Gastrocnemius medialis (tissue), 4 donors: ENCODE data around the gene L3HYPDH. TPM values are rescaled to one million over a fixed set of nuclear protein-coding genes. Genes with fewer than 3 reads are reported as not detected.

ENCODE experiments used
- ATAC-seq, 2 donors: fragments of 150-250 bp; one replicate each; pipeline ENCODE4 v1.9.1; 2016
- DNase-seq, 2 donors: peaks; one replicate each; pipeline ENCODE4 v3.0.0-alpha.2; 2019
- H3K27ac ChIP-seq, 4 donors: fragments of 200-600 bp; sonication (generic); 1 replicate in 1 of 4; 2 replicates in 3 of 4; pipeline ENCODE4 v1.5.1; 2016 to 2018; ENCODE audit warnings: mild to moderate bottlenecking in 2 of 4, moderate library complexity in 1 of 4
- H3K27me3 ChIP-seq, 3 donors: fragments of 200-600 bp; sonication (generic) in 2 of 3; 1 replicate in 1 of 3; 2 replicates in 2 of 3; pipeline versions ENCODE4 v1.5.1 to v1.6.0; 2016 to 2019; ENCODE audit warnings: mild to moderate bottlenecking in 1 of 3, moderate library complexity in 1 of 3
- H3K36me3 ChIP-seq, 2 donors: fragments of 200-600 bp; sonication (generic) in 1 of 2; one replicate each; pipeline ENCODE4 v1.5.1; 2017 to 2018
- H3K4me1 ChIP-seq, 2 donors: fragments of 200-600 bp; sonication (generic) in 1 of 2; one replicate each; pipeline ENCODE4 v1.5.1; 2016 to 2017; ENCODE audit warnings: mild to moderate bottlenecking in 2 of 2
- H3K4me3 ChIP-seq, 4 donors: fragments of 200-600 bp; sonication (generic) in 3 of 4; 1 replicate in 1 of 4; 2 replicates in 3 of 4; pipeline ENCODE4 v1.5.1; 2016 to 2019; ENCODE audit warnings: mild to moderate bottlenecking in 2 of 4
- H3K9me3 ChIP-seq, 3 donors: fragments of 200-600 bp; sonication (generic) in 2 of 3; 1 replicate in 1 of 3; 2 replicates in 2 of 3; pipeline ENCODE4 v1.5.1; 2016 to 2019
- CTCF ChIP-seq, 5 experiments: fragments of 450-650 bp in 3 of 5; fragments of 200-600 bp in 2 of 5; sonication (generic) in 2 of 5; IDR thresholded peaks in 4 of 5; conservative IDR thresholded peaks in 1 of 5; 1 replicate in 4 of 5; 2 replicates in 1 of 5; pipeline ENCODE4 v1.5.1; 2016 to 2019; ENCODE audit warnings: antibody characterized with exemption in 5 of 5, mild to moderate bottlenecking in 3 of 5, moderate library complexity in 3 of 5
- POLR2A ChIP-seq, 2 donors: fragments of 450-650 bp; IDR thresholded peaks; one replicate each; pipeline ENCODE4 v1.6.1; 2017; ENCODE audit warnings: antibody characterized with exemption in 2 of 2, mild to moderate bottlenecking in 2 of 2, moderate library complexity in 2 of 2
- in situ Hi-C, 4 donors: fragments of 200-750 bp; cut with MboI; loops; one replicate each; pipeline versions ENCODE4 v1.15.0 to v1.8.0; 2017; ENCODE audit warnings: low sequenced_read_pairs in 4 of 4
- intact Hi-C: fragments of 100-400 bp; cut with DNase I; formaldehyde crosslinking; loops from one replicate; pipeline ENCODE4 v1.15.1; 2023; ENCODE audit warnings: low total_unique reads
- total RNA-seq, 4 donors: library from RNA; depleted of rRNA; stranded (reverse); fragments of >200 nt; gene quantifications; one replicate each; pipeline versions ENCODE4 v1.1.0 to v1.2.3, GENCODE V29; 2016

L3HYPDH gene
- total RNA-seq, 4 donors from 2014 or later: 13.0 to 34.6 (median 22.5) TPM

DNA sequence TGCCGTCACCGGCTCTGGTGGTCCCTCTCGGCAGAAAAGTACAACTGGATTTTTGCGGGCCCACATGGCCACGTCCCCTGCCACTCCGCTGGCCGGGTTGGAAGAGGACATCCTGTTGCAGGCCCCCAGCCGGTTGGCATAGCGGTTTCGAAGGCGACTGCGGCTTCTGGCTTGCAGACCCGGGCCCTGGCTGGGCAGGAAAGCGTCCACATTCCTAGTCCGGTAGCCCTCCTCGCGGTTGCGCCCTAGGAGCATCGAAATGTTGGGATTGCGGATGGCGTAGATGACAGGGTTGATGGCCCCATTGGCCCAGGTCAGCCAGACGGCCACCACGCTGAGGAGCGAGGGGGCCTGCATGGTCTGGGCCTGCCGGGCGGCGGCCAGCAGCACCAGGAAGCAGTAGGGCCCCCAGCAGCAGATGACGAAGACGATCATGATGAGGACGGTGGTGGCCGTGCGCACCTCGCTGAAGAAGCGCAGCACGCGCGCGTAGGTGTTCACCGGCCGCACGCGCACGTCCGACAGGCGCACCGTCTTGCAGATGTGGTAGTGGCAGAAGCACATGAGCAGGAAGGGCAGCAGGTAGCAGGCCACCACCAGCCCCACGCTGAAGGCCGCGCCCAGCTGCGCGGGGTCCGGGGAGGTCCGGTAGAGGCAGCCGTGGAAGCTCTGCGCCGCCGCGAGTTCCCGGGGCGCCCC, 20.3 kb downstream of the L3HYPDH start:
- no peak for ATAC-seq
- DNase-seq: no peak

DNA sequence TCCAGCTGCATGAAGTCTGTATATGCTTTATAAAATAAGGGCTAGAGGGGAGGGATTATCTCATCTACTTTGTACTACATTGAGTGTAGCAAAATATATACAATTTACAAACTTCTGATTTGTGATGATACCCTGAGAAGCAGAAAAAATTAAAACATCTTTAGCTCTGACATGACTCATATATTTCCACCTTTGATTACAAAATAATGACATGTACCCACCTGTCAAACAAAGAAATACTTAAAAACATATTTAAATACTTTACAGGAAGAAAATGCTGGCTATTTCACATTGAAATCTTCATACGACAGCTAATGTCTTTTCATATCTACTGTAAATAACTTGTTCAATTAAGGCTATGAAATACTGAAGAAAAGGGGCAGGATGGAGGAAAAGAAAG, 22.3 kb downstream of the L3HYPDH start:
- in situ Hi-C loops (no loop called here), intact Hi-C loops (no loop called here)
- ATAC-seq (no peak), DNase-seq (no peak)
- Histone ChIP-seq H3K9me3 (no peaks in the 10 kb centered on the region), H3K4me1 (peaks cover 5 to 6% of the 10 kb centered on the region in 2 donors), H3K27me3 (no peaks in the 10 kb centered on the region), H3K4me3 (no peak overlapping the region), H3K27ac (no peak overlapping the region), H3K36me3 (peaks cover 0 to 11% of the 10 kb centered on the region in 2 donors)
- TF ChIP-seq CTCF (IDR thresholded peaks at IDR 0.05 in 4 of 5, conservative IDR thresholded peaks at IDR 0.05 in 1 of 5) (no peak), POLR2A (IDR thresholded peaks at IDR 0.05) (no peak)

More for the DNA sequence above, 20.3 kb downstream of the L3HYPDH start:
- Histone ChIP-seq H3K9me3 (no peaks in the 10 kb centered on the region), H3K36me3 (no peaks in the 10 kb centered on the region), H3K27me3 (no peaks in the 10 kb centered on the region), H3K27ac (peak overlapping the region; percentile 36 to 57 (median 55)), H3K4me3 (peak overlapping the region; percentile 53 to 81 (median 72)), H3K4me1 (peaks cover 5 to 6% of the 10 kb centered on the region in 2 donors)
- no peak for TF ChIP-seq CTCF (IDR thresholded peaks at IDR 0.05 in 4 of 5, conservative IDR thresholded peaks at IDR 0.05 in 1 of 5)
- intact Hi-C loops: loop anchor here (2.0 kb wide), 1 partner anchor 19 kb away; no protein-coding TSS in a partner anchor
- in situ Hi-C loops: no loop called here

DNA sequence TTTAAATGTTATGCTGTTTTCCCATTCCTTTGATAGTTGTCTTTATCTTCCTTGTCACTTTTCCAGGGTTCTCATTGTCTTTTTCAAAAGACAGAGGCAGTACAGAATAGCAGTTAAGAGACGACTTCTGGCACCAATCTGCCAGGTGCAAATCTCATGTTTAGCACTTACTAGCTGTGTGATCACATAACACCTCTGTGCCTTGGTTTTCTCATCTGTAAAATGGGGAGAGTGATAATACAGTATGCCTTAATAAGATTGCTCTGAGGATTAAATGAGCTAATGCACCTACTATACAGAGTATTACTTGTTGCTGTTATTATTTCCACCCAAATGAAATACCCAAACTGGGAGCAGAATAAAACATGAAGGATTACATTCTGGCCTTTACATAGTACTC, 23.8 kb downstream of the L3HYPDH start:
- H3K27ac ChIP-seq: no peak overlapping the region
- H3K27me3 ChIP-seq: no peaks in the 10 kb centered on the region
- in situ Hi-C loops (no loop called here), intact Hi-C loops (no loop called here)
- no peak overlapping the region for H3K4me3 ChIP-seq
- ATAC-seq (no peak), DNase-seq (no peak)
- peaks cover 5 to 6% of the 10 kb centered on the region in 2 donors for H3K4me1 ChIP-seq
- TF ChIP-seq CTCF (IDR thresholded peaks at IDR 0.05 in 4 of 5, conservative IDR thresholded peaks at IDR 0.05 in 1 of 5): no peak
- TF ChIP-seq POLR2A (IDR thresholded peaks at IDR 0.05): no peak
- H3K36me3 ChIP-seq: peaks cover 0 to 27% of the 10 kb centered on the region in 2 donors
- no peaks in the 10 kb centered on the region for H3K9me3 ChIP-seq

- in situ Hi-C loops (no loop called here), intact Hi-C loops (no loop called here)
- Histone ChIP-seq H3K4me3 (no peak overlapping the region), H3K27me3 (no peaks in the 10 kb centered on the region), H3K4me1 (no peaks in the 10 kb centered on the region), H3K27ac (no peak overlapping the region), H3K9me3 (no peaks in the 10 kb centered on the region), H3K36me3 (peaks cover 0 to 31% of the 10 kb centered on the region in 2 donors)
- ATAC-seq (no peak), DNase-seq (no peak)
- TF ChIP-seq CTCF (IDR thresholded peaks at IDR 0.05 in 4 of 5, conservative IDR thresholded peaks at IDR 0.05 in 1 of 5) (no peak), POLR2A (IDR thresholded peaks at IDR 0.05) (no peak)
Measured at GRCh38 chr14:59458486-59458885, 25.7 kb downstream of the L3HYPDH start.
